GM21717 (cell line): Measurements from ENCODE around the gene EVX2.

Source experiments
- ATAC-seq: cut with Tn5 transposase; IDR thresholded peaks from one replicate; pipeline ENCODE4 v1.9.1; 2021; ENCODE audit warnings: mild to moderate bottlenecking, moderate library complexity; ENCODE audit not compliant: unreplicated experiment

Gene EVX2

GRCh38 chr2:176096986-176097819 is 13.4 kb upstream of the EVX2 start:
- ATAC-seq, result peak; percentile 91

GRCh38 chr2:176096243-176096985 is 12.7 kb upstream of the EVX2 start:
- no peak for ATAC-seq

GRCh38 chr2:176095421-176095820 is 11.7 kb upstream of the EVX2 start:
- no peak for ATAC-seq

DNA sequence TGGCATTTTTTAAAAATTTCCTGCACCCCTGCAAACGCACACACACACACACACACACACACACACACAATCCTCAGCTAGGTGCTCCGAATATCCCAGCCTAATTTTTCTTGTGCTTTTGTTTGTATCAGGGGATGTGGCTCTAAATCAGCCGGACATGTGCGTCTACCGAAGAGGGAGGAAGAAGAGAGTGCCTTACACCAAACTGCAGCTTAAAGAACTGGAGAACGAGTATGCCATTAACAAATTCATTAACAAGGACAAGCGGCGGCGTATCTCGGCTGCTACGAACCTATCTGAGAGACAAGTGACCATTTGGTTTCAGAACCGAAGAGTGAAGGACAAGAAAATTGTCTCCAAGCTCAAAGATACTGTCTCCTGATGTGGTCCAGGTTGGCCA is 10.6 kb upstream of the EVX2 start:
- no peak for ATAC-seq

- no peak for ATAC-seq
Measured at GRCh38 chr2:176093898-176094249, 10.1 kb upstream of the EVX2 start.

GRCh38 chr2:176093145-176093897 is 9.6 kb upstream of the EVX2 start:
- no peak for ATAC-seq

- no peak for ATAC-seq
Measured at GRCh38 chr2:176092270-176093144, 8.7 kb upstream of the EVX2 start, which contains the start of gene HOXD13. HOXD13 (plus strand) TSS chr2:176092721; CDS start chr2:176092891, 170 bp downstream.

GRCh38 chr2:176091329-176092258 is 7.8 kb upstream of the EVX2 start:
- ATAC-seq, result no peak

DNA sequence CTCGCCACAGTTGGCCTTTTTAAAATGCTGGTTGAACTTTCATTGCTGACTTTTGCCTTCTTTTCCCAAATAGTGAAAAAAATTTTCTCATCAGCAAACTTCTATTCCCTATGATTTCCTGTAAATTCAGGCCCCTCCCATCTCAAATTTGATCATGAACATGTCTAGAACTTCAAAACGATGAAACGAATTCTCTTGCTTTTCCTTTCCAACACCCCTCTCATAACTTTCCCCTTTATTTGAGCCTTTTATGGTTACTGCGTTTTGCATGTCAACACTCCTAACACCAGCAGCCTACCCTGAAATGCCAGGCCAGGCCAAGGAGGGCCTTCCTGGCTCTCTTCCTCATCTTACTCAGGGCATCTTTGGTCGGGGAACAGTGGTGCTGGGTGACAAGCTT is 7.1 kb upstream of the EVX2 start:
- no peak for ATAC-seq

- no peak for ATAC-seq
Measured at GRCh38 chr2:176089843-176090395, 6.2 kb upstream of the EVX2 start.

- ATAC-seq, result no peak
Measured at GRCh38 chr2:176088937-176089842, 5.4 kb upstream of the EVX2 start.

GRCh38 chr2:176088048-176088936 is 4.5 kb upstream of the EVX2 start:
- peak; percentile 66 for ATAC-seq

DNA sequence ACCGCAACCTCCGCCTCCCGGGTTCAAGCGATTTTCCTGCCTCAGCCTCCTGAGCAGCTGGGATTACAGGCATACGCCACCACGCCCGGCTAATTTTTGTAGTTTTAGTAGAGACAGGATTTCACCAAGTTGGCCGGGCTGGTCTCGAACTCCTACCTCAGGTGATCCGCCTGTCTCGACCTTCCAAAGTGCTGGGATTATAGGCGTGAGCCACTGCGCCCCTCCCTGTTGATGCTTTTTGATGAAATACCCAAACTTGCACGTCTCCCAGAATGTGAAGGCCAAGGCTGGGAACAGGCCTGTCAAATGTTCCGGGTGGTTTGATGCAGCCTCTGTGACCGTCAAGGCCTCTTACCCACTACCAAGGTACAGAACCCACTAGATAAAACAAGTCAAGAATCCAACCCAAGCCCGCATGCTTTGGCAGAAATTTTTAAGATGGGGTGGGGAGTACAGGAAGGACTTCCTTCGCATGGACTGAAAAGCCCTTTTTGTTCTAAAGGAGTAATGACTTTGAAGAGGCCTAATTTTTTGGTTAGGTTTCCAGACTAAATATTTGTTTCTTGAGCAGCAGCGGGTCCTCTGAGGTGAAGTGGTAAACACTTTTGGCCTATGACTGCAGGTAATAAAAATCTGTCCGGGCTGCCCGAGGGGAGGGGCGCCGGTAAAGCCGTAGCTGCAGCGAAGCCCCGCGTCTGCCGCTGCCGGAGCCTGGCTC is 3.7 kb upstream of the EVX2 start:
- no peak for ATAC-seq

- no peak for ATAC-seq
Measured at GRCh38 chr2:176085861-176086771, 2.4 kb upstream of the EVX2 start.

DNA sequence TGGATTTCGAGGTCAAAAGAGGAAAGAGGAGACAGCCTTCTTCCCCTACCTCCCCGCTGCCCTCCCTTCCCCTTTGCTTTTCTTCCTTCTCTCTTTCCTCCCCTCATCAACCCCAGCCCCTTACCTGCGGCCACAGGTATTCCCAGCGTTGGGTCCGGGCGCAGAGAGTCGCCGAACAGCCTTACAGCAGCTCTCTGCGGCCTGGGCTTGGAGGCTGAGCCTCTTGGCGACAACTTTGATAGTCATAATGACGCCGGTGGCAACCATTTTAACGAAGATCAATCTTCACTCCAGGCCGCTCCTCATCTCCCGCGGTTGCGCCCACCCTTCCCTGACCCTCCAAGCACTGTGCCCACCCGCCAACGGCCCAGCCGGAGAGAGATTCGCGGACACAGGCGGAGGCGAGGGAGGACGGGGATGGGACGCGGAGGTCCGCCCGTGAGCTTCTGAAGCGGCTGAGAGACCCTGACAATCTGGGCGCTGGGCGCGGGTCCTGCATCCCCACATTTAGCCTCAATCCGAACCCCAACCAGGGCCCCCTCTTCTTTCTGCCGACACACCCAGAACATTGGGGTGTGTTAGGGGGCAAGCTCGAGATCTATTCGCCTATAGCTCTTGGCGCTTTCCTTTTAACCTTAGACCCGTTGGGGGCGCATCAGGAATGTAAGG is 1.5 kb upstream of the EVX2 start:
- no peak for ATAC-seq
